Neural cell (in vitro differentiated cells): ENCODE measurements around the gene COLEC11.

Experiments used
- CTCF ChIP-seq: fragments of 450-650 bp; IDR thresholded peaks from 2 replicates; pipeline ENCODE4 v1.5.1; 2014; ENCODE audit warnings: antibody characterized with exemption, mild to moderate bottlenecking, moderate library complexity; ENCODE audit not compliant: poor library complexity, severe bottlenecking
- EP300 ChIP-seq: fragments of 450-650 bp; conservative IDR thresholded peaks from 2 replicates; pipeline ENCODE4 v1.6.1; 2014; ENCODE audit warnings: antibody characterized with exemption, mild to moderate bottlenecking, moderate library complexity; ENCODE audit not compliant: poor library complexity, severe bottlenecking
- EZH2 ChIP-seq: fragments of 200-600, 300-800 bp; shearing (Covaris generic), sonication (generic); IDR thresholded peaks from 2 replicates; pipeline ENCODE4 v1.6.1; 2014; ENCODE audit warnings: antibody characterized with exemption, low read length, borderline replicate concordance, mild to moderate bottlenecking; ENCODE audit not compliant: insufficient read depth, poor library complexity, severe bottlenecking
- MXI1 ChIP-seq: fragments of 450-650 bp; conservative IDR thresholded peaks from 2 replicates; pipeline ENCODE4 v1.6.1; 2014; ENCODE audit warnings: antibody characterized with exemption, mild to moderate bottlenecking; ENCODE audit not compliant: poor library complexity, severe bottlenecking
- POLR2AphosphoS5 ChIP-seq: IDR thresholded peaks from 2 replicates; pipeline ENCODE4 v1.6.1; 2012
- RAD21 ChIP-seq: fragments of 450-650 bp; conservative IDR thresholded peaks from 2 replicates; pipeline ENCODE4 v1.6.1; 2014; ENCODE audit warnings: antibody characterized with exemption, mild to moderate bottlenecking, moderate library complexity
- REST ChIP-seq: IDR thresholded peaks from 2 replicates; pipeline ENCODE4 v1.6.1; 2012; ENCODE audit warnings: borderline replicate concordance
- SMC3 ChIP-seq: fragments of 450-650 bp; conservative IDR thresholded peaks from 2 replicates; pipeline ENCODE4 v1.6.1; 2014; ENCODE audit warnings: antibody characterized with exemption, mild to moderate bottlenecking, moderate library complexity; ENCODE audit not compliant: poor library complexity
- TAF1 ChIP-seq: IDR thresholded peaks from 2 replicates; pipeline ENCODE4 v1.6.1; 2012; ENCODE audit warnings: low read depth

- TF ChIP-seq CTCF: no peak
- TF ChIP-seq EP300: no peak
- TF ChIP-seq EZH2: no peak
- TF ChIP-seq REST: no peak
- no peak for TF ChIP-seq TAF1
- no peak for TF ChIP-seq SMC3
- TF ChIP-seq POLR2AphosphoS5: no peak
- no peak for TF ChIP-seq RAD21
- TF ChIP-seq MXI1: no peak
These were observed 3.4 kb downstream of the COLEC11 start for GRCh38 chr2:3598197-3598910.
